22Rv1 (cell line): ENCODE results near the gene TTLL3.

Source experiments
- ZFX ChIP-seq: fragments of 450-650 bp; IDR thresholded peaks from 2 replicates; pipeline ENCODE4 v1.6.1; 2017; ENCODE audit warnings: antibody characterized with exemption, borderline replicate concordance
- TF ChIP-seq, protein P1 (sequence below): fragments of 450-650 bp; IDR thresholded peaks from 2 replicates; pipeline ENCODE4 v1.5.1; 2017; ENCODE audit warnings: mild to moderate bottlenecking

- TF ChIP-seq, protein P1, sequence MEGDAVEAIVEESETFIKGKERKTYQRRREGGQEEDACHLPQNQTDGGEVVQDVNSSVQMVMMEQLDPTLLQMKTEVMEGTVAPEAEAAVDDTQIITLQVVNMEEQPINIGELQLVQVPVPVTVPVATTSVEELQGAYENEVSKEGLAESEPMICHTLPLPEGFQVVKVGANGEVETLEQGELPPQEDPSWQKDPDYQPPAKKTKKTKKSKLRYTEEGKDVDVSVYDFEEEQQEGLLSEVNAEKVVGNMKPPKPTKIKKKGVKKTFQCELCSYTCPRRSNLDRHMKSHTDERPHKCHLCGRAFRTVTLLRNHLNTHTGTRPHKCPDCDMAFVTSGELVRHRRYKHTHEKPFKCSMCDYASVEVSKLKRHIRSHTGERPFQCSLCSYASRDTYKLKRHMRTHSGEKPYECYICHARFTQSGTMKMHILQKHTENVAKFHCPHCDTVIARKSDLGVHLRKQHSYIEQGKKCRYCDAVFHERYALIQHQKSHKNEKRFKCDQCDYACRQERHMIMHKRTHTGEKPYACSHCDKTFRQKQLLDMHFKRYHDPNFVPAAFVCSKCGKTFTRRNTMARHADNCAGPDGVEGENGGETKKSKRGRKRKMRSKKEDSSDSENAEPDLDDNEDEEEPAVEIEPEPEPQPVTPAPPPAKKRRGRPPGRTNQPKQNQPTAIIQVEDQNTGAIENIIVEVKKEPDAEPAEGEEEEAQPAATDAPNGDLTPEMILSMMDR: no peak
- TF ChIP-seq ZFX: no peak
Observed at GRCh38 chr3:9769012-9769411, 41.0 kb upstream of the TTLL3 start.
